Smooth muscle cell (in vitro differentiated cells): ENCODE results near the gene MYO1F. TPM values are rescaled to one million over a fixed set of nuclear protein-coding genes. Genes with fewer than 3 reads are reported as not detected.

Experiments
- DNase-seq: peaks from one replicate; lab custom pipeline; 2025; ENCODE audit not compliant: unreplicated experiment; lab: John Stamatoyannopoulos, UW
- H2AFZ ChIP-seq: fragments of 200-600 bp; sonication (generic); 2 replicates; pipeline ENCODE4 v1.6.0; 2016; ENCODE audit warnings: antibody characterized with exemption, low read depth, mild to moderate bottlenecking
- H3F3A ChIP-seq: fragments of 200-600 bp; sonication (generic); 2 replicates; pipeline ENCODE4 v1.6.0; 2017; ENCODE audit warnings: antibody characterized with exemption, low read depth
- H3K27ac ChIP-seq: fragments of 200-600 bp; sonication (generic); 2 replicates; pipeline ENCODE4 v1.5.1; 2016; ENCODE audit warnings: low read depth, mild to moderate bottlenecking
- H3K27me3 ChIP-seq: fragments of 200-600 bp; sonication (generic); 2 replicates; pipeline ENCODE4 v1.6.1; 2016; ENCODE audit warnings: low read depth, mild to moderate bottlenecking
- H3K36me3 ChIP-seq: fragments of 200-600 bp; sonication (generic); 2 replicates; pipeline ENCODE4 v1.5.1; 2016; ENCODE audit warnings: low read depth
- H3K4me1 ChIP-seq: fragments of 200-600 bp; sonication (generic); 2 replicates; pipeline ENCODE4 v1.5.1; 2016; ENCODE audit warnings: low read depth
- H3K4me2 ChIP-seq: fragments of 200-600 bp; sonication (generic); 2 replicates; pipeline ENCODE4 v1.6.0; 2016; ENCODE audit warnings: mild to moderate bottlenecking
- H3K4me3 ChIP-seq: fragments of 200-600 bp; sonication (generic); 2 replicates; pipeline ENCODE4 v1.5.1; 2016; ENCODE audit warnings: mild to moderate bottlenecking
- H3K79me2 ChIP-seq: fragments of 200-600 bp; sonication (generic); 2 replicates; pipeline ENCODE4 v1.6.0; 2016; ENCODE audit warnings: low read depth, mild to moderate bottlenecking
- H3K9ac ChIP-seq: fragments of 200-600 bp; sonication (generic); 2 replicates; pipeline ENCODE4 v1.6.0; 2016; ENCODE audit warnings: low read depth
- H3K9me3 ChIP-seq: fragments of 200-600 bp; sonication (generic); replicated peaks from 2 replicates; pipeline ENCODE4 v1.5.1; 2016; ENCODE audit warnings: low read depth
- H4K20me1 ChIP-seq: fragments of 200-600 bp; sonication (generic); 2 replicates; pipeline ENCODE4 v1.6.0; 2016; ENCODE audit warnings: low read depth
- CTCF ChIP-seq: fragments of 200-600 bp; sonication (generic); IDR thresholded peaks from 2 replicates; pipeline ENCODE4 v1.5.1; 2017; ENCODE audit warnings: borderline replicate concordance, mild to moderate bottlenecking, antibody characterized with exemption; ENCODE audit not compliant: insufficient read depth, poor library complexity, severe bottlenecking
- WGBS: methylation state at CpG from one replicate; pipeline ENCODE4 v1.1.7; 2016; ENCODE audit warnings: low lambda C conversion rate; 5-methylcytosine and 5-hydroxymethylcytosine counted together
- polyA plus RNA-seq: library from polyadenylated mRNA; unstranded; fragments of >200 nt; fragmentation: Nextera tagmentation; extraction: Ambion mirVana; gene quantifications from 2 replicates; pipeline ENCODE4 v1.2.1, GENCODE V29; 2016
- total RNA-seq: library from RNA; depleted of rRNA; stranded (reverse); fragments of >200 nt; gene quantifications from 2 replicates; pipeline ENCODE4 v1.2.3, GENCODE V29; 2014

MYO1F gene
- total and polyA plus RNA-seq, 2 experiments from 2014 or later: 1.4 TPM; not detected in 1

GRCh38 chr19:8537099-8537498 is 40.1 kb downstream of the MYO1F start:
- Histone ChIP-seq H3F3A (no peaks in the 10 kb centered on the region), H3K4me1 (no peaks in the 10 kb centered on the region), H3K27ac (no peak overlapping the region), H4K20me1 (no peaks in the 10 kb centered on the region), H3K4me3 (no peak overlapping the region), H3K9ac (no peak overlapping the region), H3K27me3 (no peaks in the 10 kb centered on the region), H2AFZ (no peak overlapping the region), H3K79me2 (no peaks in the 10 kb centered on the region), H3K9me3 (no peaks in the 10 kb centered on the region), H3K36me3 (no peaks in the 10 kb centered on the region), H3K4me2 (no peak overlapping the region)
- no peak for DNase-seq
- TF ChIP-seq CTCF: no peak
- WGBS: 96% methylated on average over 3 of the region's 3 CpGs

GRCh38 chr19:8536282-8536681 is 41.0 kb downstream of the MYO1F start:
- Histone ChIP-seq H3K9me3 (no peaks in the 10 kb centered on the region), H3K4me3 (no peak overlapping the region), H3K27ac (no peak overlapping the region), H3K4me2 (no peak overlapping the region), H3F3A (no peaks in the 10 kb centered on the region), H3K27me3 (no peaks in the 10 kb centered on the region), H4K20me1 (no peaks in the 10 kb centered on the region), H3K79me2 (no peaks in the 10 kb centered on the region), H2AFZ (no peak overlapping the region), H3K4me1 (no peaks in the 10 kb centered on the region), H3K36me3 (no peaks in the 10 kb centered on the region), H3K9ac (no peak overlapping the region)
- no peak for DNase-seq
- TF ChIP-seq CTCF: no peak
- WGBS: 90% methylated on average over 22 of the region's 22 CpGs

- no peak for TF ChIP-seq CTCF
- Histone ChIP-seq H3K27me3 (no peaks in the 10 kb centered on the region), H3K27ac (no peak overlapping the region), H3F3A (no peaks in the 10 kb centered on the region), H3K4me2 (no peak overlapping the region), H3K4me1 (no peaks in the 10 kb centered on the region), H3K36me3 (no peaks in the 10 kb centered on the region), H3K9ac (no peak overlapping the region), H4K20me1 (peaks cover 14% of the 10 kb centered on the region), H2AFZ (no peak overlapping the region), H3K9me3 (no peaks in the 10 kb centered on the region), H3K79me2 (peaks cover 3% of the 10 kb centered on the region), H3K4me3 (no peak overlapping the region)
- 98% methylated on average over 2 of the region's 2 CpGs for WGBS
- DNase-seq: no peak
Observed at GRCh38 chr19:8532225-8532624, 45.0 kb downstream of the MYO1F start.

- Histone ChIP-seq H3K27ac (no peak overlapping the region), H3K4me2 (no peak overlapping the region), H3K4me1 (no peaks in the 10 kb centered on the region), H3K36me3 (no peaks in the 10 kb centered on the region), H3K9ac (no peak overlapping the region), H3F3A (no peaks in the 10 kb centered on the region), H3K4me3 (no peak overlapping the region), H3K79me2 (peaks cover 7% of the 10 kb centered on the region), H4K20me1 (peaks cover 14% of the 10 kb centered on the region), H2AFZ (no peak overlapping the region), H3K27me3 (no peaks in the 10 kb centered on the region), H3K9me3 (no peaks in the 10 kb centered on the region)
- DNase-seq: no peak
- TF ChIP-seq CTCF: no peak
- 94% methylated on average over 7 of the region's 7 CpGs for WGBS
Observed at GRCh38 chr19:8531470-8531869, 45.8 kb downstream of the MYO1F start.
